GM19193 (cell line): ENCODE measurements around the gene EXOC3.

ENCODE experiments used
- POLR2A ChIP-seq: IDR thresholded peaks from 4 replicates; pipeline ENCODE4 v1.6.1; 2011; ENCODE audit not compliant: insufficient read depth, insufficient read length; ENCODE audit errors: extremely low read depth

The EXOC3 gene

DNA sequence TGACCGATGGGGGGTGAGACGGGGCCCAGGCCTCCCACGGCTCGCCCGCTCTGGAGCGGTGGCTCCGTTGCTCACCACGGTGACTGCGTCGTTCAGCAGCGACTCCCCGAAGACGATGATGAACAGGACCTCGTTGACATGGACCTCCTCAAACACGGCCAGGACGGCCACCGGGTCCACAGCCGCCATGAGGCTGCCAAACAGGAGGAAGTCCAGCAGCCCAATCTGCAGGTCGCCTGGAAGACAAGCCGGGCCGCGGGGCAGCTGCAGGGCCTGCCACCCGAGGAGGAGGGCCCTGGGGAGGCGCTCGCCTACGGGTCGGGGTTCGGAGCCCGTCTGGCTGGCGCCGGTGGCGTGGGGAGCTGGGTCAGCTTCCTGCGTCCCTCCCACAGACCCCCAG is 45.3 kb downstream of the EXOC3 start:
- TF ChIP-seq POLR2A, result no peak

DNA sequence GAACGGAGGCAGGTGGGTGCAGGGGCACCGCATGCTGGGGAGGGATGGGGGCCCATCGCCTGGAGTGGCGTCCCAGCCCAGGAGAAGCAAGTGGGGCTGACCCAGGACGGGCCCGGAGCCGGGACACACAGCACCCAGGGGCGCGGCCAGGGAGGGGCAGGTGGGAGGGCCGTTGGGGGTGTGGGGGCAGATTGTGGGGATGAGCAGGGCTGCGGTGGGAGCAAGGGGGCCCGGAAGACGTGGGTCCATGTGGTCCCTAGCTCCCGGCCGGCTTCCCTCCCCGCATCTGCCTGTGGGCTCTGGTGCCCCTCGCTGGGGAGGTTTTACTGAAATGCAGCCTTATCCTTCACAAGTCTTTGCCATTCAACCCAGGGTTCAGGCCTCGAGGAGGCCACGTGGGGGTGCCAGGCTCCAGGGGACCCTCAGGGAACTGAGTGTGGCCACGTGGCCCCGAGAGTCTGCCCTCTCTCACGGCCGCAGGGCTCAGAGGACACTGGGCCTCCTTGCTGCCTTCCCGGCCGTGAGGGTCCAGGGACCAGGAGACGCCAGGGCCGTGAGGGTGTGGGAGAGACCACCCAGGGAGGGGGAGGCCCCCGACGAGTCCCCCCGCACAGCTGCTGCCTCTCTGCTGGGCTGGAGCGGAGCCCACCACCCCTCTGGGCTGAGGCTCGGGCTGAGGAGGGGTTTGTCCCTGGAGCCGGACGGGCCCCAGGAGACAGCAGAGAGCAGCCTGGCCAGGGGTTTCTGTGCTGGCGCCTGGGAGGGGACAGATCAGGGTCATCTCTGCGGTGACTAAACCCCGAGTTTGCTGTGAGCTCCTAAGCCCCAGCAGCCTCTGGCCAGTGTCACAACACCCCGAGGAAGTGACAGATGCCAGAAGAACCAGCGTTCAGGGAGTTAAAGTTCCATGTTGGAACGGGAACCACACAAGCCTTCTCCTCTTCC is 46.0 kb downstream of the EXOC3 start:
- TF ChIP-seq POLR2A, result no peak

GRCh38 chr5:489689-490080 is 46.7 kb downstream of the EXOC3 start:
- TF ChIP-seq POLR2A, result no peak

GRCh38 chr5:490116-491106 is 47.4 kb downstream of the EXOC3 start:
- no peak for TF ChIP-seq POLR2A

DNA sequence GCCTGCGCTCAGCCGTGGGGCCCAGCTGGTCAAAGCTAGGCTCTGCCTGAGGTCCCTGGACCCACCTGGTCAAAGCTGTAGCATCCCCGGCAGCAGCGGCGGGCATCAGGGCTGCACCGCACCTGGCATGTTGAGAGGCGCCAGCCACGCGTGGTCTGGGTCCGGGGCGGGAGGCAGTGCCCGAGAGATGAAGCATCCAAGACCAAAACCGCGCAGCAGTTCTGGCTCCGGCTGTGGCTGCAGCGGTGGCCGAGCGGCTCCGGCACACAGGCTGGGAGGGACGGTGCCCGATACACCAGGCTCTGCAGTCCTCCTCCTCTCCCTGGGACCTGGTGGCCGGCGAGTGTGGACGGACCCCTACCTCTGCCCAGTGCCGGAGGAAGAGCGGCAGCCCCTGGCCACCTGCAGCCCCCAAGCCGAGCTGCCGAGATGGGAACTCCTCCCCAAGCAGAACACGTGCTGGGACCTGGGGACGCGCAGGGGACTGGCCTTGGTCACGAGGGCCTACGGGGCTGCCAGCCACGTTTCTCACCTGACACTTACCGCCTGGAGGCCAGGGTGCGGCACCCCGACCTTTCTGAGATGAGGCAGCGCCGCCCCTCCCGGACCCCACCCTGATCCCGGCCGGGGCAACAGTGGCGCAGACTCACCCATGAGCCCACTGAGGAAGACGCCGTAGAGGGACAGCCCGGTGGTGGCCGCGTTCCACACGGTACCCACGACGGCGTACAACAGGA is 48.3 kb downstream of the EXOC3 start:
- no peak for TF ChIP-seq POLR2A

- no peak for TF ChIP-seq POLR2A
These were observed 48.8 kb downstream of the EXOC3 start for GRCh38 chr5:491856-492155.

GRCh38 chr5:492314-492893 is 49.4 kb downstream of the EXOC3 start:
- TF ChIP-seq POLR2A, result no peak

DNA sequence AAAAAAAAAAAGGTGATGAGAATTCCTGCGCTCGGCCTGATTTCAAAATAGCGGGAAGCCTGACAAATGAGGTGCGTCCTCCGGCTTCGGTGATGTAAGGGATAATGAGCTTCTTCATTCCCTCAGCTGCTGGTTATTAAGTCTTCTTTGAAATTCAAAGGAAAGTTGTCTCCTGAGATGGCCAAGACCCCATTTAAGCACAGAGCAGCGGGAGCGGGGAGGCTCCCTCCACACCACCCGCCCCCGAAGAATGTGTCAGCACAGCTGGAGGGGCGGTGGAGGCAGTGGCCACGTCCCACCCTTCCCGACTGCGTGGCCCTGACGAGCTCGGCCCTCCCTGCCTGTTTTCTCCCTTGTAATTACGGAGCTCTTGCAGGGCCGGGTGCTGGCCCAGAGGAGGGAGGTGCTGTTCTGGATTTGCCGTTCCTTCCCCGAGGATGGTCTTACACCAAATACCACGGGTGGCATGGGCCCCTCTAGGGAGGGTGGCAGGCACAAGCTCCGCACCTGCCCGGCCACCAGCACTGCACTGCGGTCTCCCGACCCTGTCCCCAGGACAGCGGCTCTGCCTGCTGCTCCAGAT is 50.2 kb downstream of the EXOC3 start:
- no peak for TF ChIP-seq POLR2A

- TF ChIP-seq POLR2A, result no peak
These were observed 50.8 kb downstream of the EXOC3 start for GRCh38 chr5:493758-494157.

DNA sequence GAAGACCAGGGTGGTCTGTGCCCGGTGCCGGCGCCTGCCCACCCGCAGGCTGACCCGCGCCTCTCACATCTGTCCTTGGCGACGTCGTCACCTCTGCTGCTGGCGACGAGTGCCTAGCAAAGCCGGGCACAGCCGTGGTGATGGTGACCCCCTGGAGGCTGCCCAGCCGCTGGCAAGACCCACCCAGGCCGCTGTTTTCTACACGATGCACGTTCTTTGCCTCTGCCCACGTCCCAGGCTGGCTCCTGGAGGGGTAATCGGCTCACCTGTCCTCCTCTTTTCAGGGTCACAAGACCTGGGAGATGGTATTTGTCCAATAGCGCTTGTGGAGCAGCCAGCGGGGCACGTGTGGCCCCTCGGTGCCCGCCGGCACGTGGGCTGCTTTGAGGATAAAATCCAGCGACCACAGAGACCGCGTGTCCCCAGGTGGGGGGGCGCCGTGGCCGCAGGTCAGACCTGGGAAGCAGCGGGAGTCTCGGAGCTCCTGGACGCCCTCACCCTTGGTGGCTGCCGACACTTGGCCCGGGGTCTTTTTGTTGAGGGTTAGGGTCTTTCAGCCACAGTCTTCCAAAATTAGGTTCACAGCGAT is 51.8 kb downstream of the EXOC3 start:
- TF ChIP-seq POLR2A, result no peak

- no peak for TF ChIP-seq POLR2A
These were observed 53.1 kb downstream of the EXOC3 start for GRCh38 chr5:496028-496427.

DNA sequence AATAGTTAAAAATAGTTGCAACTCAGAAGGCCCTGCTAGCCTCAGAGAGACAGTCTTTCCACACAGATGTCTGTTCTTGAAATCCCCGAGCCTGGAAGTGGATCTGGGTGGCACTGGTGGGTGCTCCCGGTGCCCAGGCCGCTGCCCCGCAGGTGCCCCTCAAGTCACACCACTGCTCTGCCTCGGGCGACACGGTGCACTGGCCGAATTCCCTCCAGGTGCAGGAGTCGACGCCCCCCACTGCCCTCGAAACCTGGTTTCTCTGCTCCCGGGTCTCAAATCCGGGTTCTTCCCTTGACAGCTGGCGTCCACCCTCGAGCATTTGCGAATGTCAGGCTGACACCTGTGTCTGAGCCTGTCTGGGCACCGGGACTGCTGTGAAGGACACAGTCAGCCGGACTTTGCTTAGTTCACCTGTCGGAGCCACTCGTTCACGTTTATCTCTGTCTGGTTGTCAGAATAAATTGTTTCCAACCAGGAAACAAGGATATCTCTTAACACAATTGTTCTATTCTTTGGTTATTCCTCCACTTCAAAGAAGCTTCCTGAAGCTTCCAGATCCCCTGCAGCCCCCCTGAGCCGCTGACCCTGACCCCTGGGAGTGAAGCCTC is 54.2 kb downstream of the EXOC3 start:
- no peak for TF ChIP-seq POLR2A

- no peak for TF ChIP-seq POLR2A
These were observed 55.0 kb downstream of the EXOC3 start for GRCh38 chr5:497871-498509.
